Measurements from ENCODE around the gene ARHGEF5.
"Not testable (repeated sequence)": the region's sequence is repeated elsewhere in the genome, so short reads cannot be mapped to it uniquely, and the experiment has no call there.

Gene ARHGEF5

GRCh38 chr7:144355176-144355822 lies at the start of gene ARHGEF5:
ARHGEF5 (plus strand) TSS chr7:144355402; CDS start chr7:144362670, 7,268 bp downstream.
- H3K27me3 ChIP-seq (ENCODE audit: control insufficient read depth, insufficient read depth, low read length); H3K4me1 ChIP-seq (ENCODE audit: control insufficient read depth, insufficient read depth, low read length); H3K36me3 ChIP-seq (ENCODE audit: control insufficient read depth, insufficient read depth, low read length); H3K9me3 ChIP-seq (ENCODE audit: control insufficient read depth, low read length); H3K9ac ChIP-seq (ENCODE audit: low read length); H3K4me3 ChIP-seq (ENCODE audit: low read length): not testable (repeated sequence)

- H3K9ac ChIP-seq (ENCODE audit: low read length); H3K4me3 ChIP-seq (ENCODE audit: low read length); H3K36me3 ChIP-seq (ENCODE audit: control insufficient read depth, insufficient read depth, low read length); H3K27me3 ChIP-seq (ENCODE audit: control insufficient read depth, insufficient read depth, low read length); H3K4me1 ChIP-seq (ENCODE audit: control insufficient read depth, insufficient read depth, low read length); H3K9me3 ChIP-seq (ENCODE audit: control insufficient read depth, low read length): not testable (repeated sequence)
Observed at GRCh38 chr7:144309702-144310101, 45.5 kb upstream of the ARHGEF5 start.

GRCh38 chr7:144311218-144311617 lies 44.0 kb upstream of the ARHGEF5 start:
- not testable (repeated sequence) for H3K4me3 ChIP-seq (ENCODE audit: low read length); H3K36me3 ChIP-seq (ENCODE audit: control insufficient read depth, insufficient read depth, low read length); H3K27me3 ChIP-seq (ENCODE audit: control insufficient read depth, insufficient read depth, low read length); H3K4me1 ChIP-seq (ENCODE audit: control insufficient read depth, insufficient read depth, low read length); H3K9ac ChIP-seq (ENCODE audit: low read length); H3K9me3 ChIP-seq (ENCODE audit: control insufficient read depth, low read length)

- not testable (repeated sequence) for H3K4me1 ChIP-seq (ENCODE audit: control insufficient read depth, insufficient read depth, low read length); H3K36me3 ChIP-seq (ENCODE audit: control insufficient read depth, insufficient read depth, low read length); H3K4me3 ChIP-seq (ENCODE audit: low read length); H3K27me3 ChIP-seq (ENCODE audit: control insufficient read depth, insufficient read depth, low read length); H3K9me3 ChIP-seq (ENCODE audit: control insufficient read depth, low read length); H3K9ac ChIP-seq (ENCODE audit: low read length)
Observed at GRCh38 chr7:144311872-144312469, 43.2 kb upstream of the ARHGEF5 start, which contains the start of gene OR2A1. OR2A1 (plus strand) TSS chr7:144312419; CDS start chr7:144318125, 5,706 bp downstream.

GRCh38 chr7:144317537-144317936 lies 37.7 kb upstream of the ARHGEF5 start:
- not testable (repeated sequence) for H3K27me3 ChIP-seq (ENCODE audit: control insufficient read depth, insufficient read depth, low read length); H3K9me3 ChIP-seq (ENCODE audit: control insufficient read depth, low read length); H3K36me3 ChIP-seq (ENCODE audit: control insufficient read depth, insufficient read depth, low read length); H3K4me3 ChIP-seq (ENCODE audit: low read length); H3K4me1 ChIP-seq (ENCODE audit: control insufficient read depth, insufficient read depth, low read length); H3K9ac ChIP-seq (ENCODE audit: low read length)

GRCh38 chr7:144319547-144319946 lies 35.7 kb upstream of the ARHGEF5 start:
- not testable (repeated sequence) for H3K9me3 ChIP-seq (ENCODE audit: control insufficient read depth, low read length); H3K9ac ChIP-seq (ENCODE audit: low read length); H3K27me3 ChIP-seq (ENCODE audit: control insufficient read depth, insufficient read depth, low read length); H3K4me3 ChIP-seq (ENCODE audit: low read length); H3K36me3 ChIP-seq (ENCODE audit: control insufficient read depth, insufficient read depth, low read length); H3K4me1 ChIP-seq (ENCODE audit: control insufficient read depth, insufficient read depth, low read length)

GRCh38 chr7:144321677-144322206 lies 33.5 kb upstream of the ARHGEF5 start:
- H3K36me3 ChIP-seq (ENCODE audit: control insufficient read depth, insufficient read depth, low read length): not testable (repeated sequence)

GRCh38 chr7:144323359-144323758 lies 31.8 kb upstream of the ARHGEF5 start:
- H3K9ac ChIP-seq (ENCODE audit: low read length): not testable (repeated sequence)

More at GRCh38 chr7:144321677-144322206, 33.5 kb upstream of the ARHGEF5 start:
- H3K9me3 ChIP-seq (ENCODE audit: control insufficient read depth, low read length); H3K27me3 ChIP-seq (ENCODE audit: control insufficient read depth, insufficient read depth, low read length); H3K4me1 ChIP-seq (ENCODE audit: control insufficient read depth, insufficient read depth, low read length); H3K9ac ChIP-seq (ENCODE audit: low read length); H3K4me3 ChIP-seq (ENCODE audit: low read length): not testable (repeated sequence)

GRCh38 chr7:144325868-144326267 lies 29.3 kb upstream of the ARHGEF5 start:
- not testable (repeated sequence) for H3K36me3 ChIP-seq (ENCODE audit: control insufficient read depth, insufficient read depth, low read length); H3K9me3 ChIP-seq (ENCODE audit: control insufficient read depth, low read length); H3K4me1 ChIP-seq (ENCODE audit: control insufficient read depth, insufficient read depth, low read length); H3K9ac ChIP-seq (ENCODE audit: low read length); H3K27me3 ChIP-seq (ENCODE audit: control insufficient read depth, insufficient read depth, low read length); H3K4me3 ChIP-seq (ENCODE audit: low read length)

More at GRCh38 chr7:144323359-144323758, 31.8 kb upstream of the ARHGEF5 start:
- H3K27me3 ChIP-seq (ENCODE audit: control insufficient read depth, insufficient read depth, low read length); H3K4me3 ChIP-seq (ENCODE audit: low read length); H3K36me3 ChIP-seq (ENCODE audit: control insufficient read depth, insufficient read depth, low read length); H3K9me3 ChIP-seq (ENCODE audit: control insufficient read depth, low read length); H3K4me1 ChIP-seq (ENCODE audit: control insufficient read depth, insufficient read depth, low read length): not testable (repeated sequence)

- not testable (repeated sequence) for H3K36me3 ChIP-seq (ENCODE audit: control insufficient read depth, insufficient read depth, low read length); H3K27me3 ChIP-seq (ENCODE audit: control insufficient read depth, insufficient read depth, low read length); H3K4me1 ChIP-seq (ENCODE audit: control insufficient read depth, insufficient read depth, low read length); H3K9me3 ChIP-seq (ENCODE audit: control insufficient read depth, low read length); H3K4me3 ChIP-seq (ENCODE audit: low read length); H3K9ac ChIP-seq (ENCODE audit: low read length)
Observed at GRCh38 chr7:144330044-144330443, 25.2 kb upstream of the ARHGEF5 start.

GRCh38 chr7:144331221-144331995 lies 23.8 kb upstream of the ARHGEF5 start:
- not testable (repeated sequence) for H3K9ac ChIP-seq (ENCODE audit: low read length); H3K36me3 ChIP-seq (ENCODE audit: control insufficient read depth, insufficient read depth, low read length); H3K27me3 ChIP-seq (ENCODE audit: control insufficient read depth, insufficient read depth, low read length); H3K4me3 ChIP-seq (ENCODE audit: low read length); H3K4me1 ChIP-seq (ENCODE audit: control insufficient read depth, insufficient read depth, low read length); H3K9me3 ChIP-seq (ENCODE audit: control insufficient read depth, low read length)

- not testable (repeated sequence) for H3K36me3 ChIP-seq (ENCODE audit: control insufficient read depth, insufficient read depth, low read length); H3K4me3 ChIP-seq (ENCODE audit: low read length); H3K27me3 ChIP-seq (ENCODE audit: control insufficient read depth, insufficient read depth, low read length); H3K9ac ChIP-seq (ENCODE audit: low read length); H3K9me3 ChIP-seq (ENCODE audit: control insufficient read depth, low read length); H3K4me1 ChIP-seq (ENCODE audit: control insufficient read depth, insufficient read depth, low read length)
Observed at GRCh38 chr7:144331996-144332288, 23.3 kb upstream of the ARHGEF5 start.

All from mucosa of stomach (tissue), 1 donor.